ENCODE measurements around the gene ATG7.

DNA sequence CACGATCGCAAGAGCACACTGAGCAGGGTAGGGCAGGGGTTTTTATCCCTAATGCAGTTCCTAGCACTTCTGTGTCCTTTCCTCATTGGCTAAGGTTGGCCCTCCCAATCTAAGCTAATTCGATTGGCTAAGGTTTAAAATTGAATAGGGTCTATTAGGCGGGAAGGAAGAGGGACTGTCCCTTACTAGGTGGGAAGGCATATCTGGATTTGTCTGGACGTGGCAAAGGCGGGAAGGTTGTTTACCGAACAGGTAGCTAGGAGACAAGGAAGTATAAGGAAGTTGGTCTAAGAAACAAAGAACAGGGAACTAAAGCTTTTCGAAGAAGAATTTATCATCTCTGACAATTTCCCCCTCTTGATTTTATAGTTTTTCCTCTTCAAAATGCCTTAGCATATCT, 24.8 kb upstream of the ATG7 start:
- TF ChIP-seq, protein P1, sequence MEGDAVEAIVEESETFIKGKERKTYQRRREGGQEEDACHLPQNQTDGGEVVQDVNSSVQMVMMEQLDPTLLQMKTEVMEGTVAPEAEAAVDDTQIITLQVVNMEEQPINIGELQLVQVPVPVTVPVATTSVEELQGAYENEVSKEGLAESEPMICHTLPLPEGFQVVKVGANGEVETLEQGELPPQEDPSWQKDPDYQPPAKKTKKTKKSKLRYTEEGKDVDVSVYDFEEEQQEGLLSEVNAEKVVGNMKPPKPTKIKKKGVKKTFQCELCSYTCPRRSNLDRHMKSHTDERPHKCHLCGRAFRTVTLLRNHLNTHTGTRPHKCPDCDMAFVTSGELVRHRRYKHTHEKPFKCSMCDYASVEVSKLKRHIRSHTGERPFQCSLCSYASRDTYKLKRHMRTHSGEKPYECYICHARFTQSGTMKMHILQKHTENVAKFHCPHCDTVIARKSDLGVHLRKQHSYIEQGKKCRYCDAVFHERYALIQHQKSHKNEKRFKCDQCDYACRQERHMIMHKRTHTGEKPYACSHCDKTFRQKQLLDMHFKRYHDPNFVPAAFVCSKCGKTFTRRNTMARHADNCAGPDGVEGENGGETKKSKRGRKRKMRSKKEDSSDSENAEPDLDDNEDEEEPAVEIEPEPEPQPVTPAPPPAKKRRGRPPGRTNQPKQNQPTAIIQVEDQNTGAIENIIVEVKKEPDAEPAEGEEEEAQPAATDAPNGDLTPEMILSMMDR (IDR thresholded peaks at IDR 0.05; ENCODE audit: low read length), result no peak
- no peak for TF ChIP-seq EZH2phosphoT487 (IDR thresholded peaks at IDR 0.05; ENCODE audit: low read length)
- no peak for TF ChIP-seq EZH2 (optimal IDR thresholded peaks at IDR 0.05; ENCODE audit: low read depth, low read length)

Measured in MM.1S (cell line).